Measurements from ENCODE around the gene ATOX1. TPM values are rescaled to one million over a fixed set of nuclear protein-coding genes. Genes with fewer than 3 reads are reported as not detected.

Gene ATOX1
- total and polyA plus RNA-seq, 2 of the 4 experiments (the other 2 are of a cell fraction) = 56.3 to 360 TPM

- no peak overlapping the region for H3K4me3 ChIP-seq (ENCODE audit: insufficient read depth, low read depth, low read length)
- ATAC-seq (ENCODE audit: low read depth) (no peak), DNase-seq (no peak)
- H2AK9ac ChIP-seq (replicated peaks; ENCODE audit: low read depth, low read length, poor library complexity) = no peak overlapping the region
- H4K91ac ChIP-seq (ENCODE audit: insufficient read depth, low read depth, low read length) = no peak overlapping the region
- H3K9me1 ChIP-seq (ENCODE audit: insufficient read depth, low read length) = peaks cover 3% of the 10 kb centered on the region
- peaks cover 33% of the 10 kb centered on the region for H4K20me1 ChIP-seq (ENCODE audit: insufficient read depth, low read length)
- H3K36me3 ChIP-seq (ENCODE audit: control insufficient read depth, insufficient read depth, low read length) = peaks cover 45% of the 10 kb centered on the region
- H3K14ac ChIP-seq (replicated peaks; ENCODE audit: low read depth, low read length) = no peak overlapping the region
- BruUV-seq (replicated peaks) = no TSS peak
- H3K9me3 ChIP-seq (ENCODE audit: control insufficient read depth, insufficient read depth, low read length) = no peaks in the 10 kb centered on the region
- no peak overlapping the region for H3K18ac ChIP-seq (ENCODE audit: low read depth, low read length)
- no peak overlapping the region for H2BK15ac ChIP-seq (ENCODE audit: low read depth, low read length)
- H3K4ac ChIP-seq (ENCODE audit: low read depth, low read length) = no peak overlapping the region
- no peak overlapping the region for H4K5ac ChIP-seq (ENCODE audit: low read depth, low read length)
- ChIA-PET CTCF (no interaction called here), POLR2A (ENCODE audit: unreplicated experiment) (interaction anchor here (0.6 kb wide), 1 partner anchor 401 kb away, joined by 3 read pairs; no protein-coding TSS in a partner anchor)
- no peak overlapping the region for H2AK5ac ChIP-seq (ENCODE audit: low read depth, low read length)
- peaks cover 1% of the 10 kb centered on the region; the same call in 1 of the 2 replicates for H3K4me1 ChIP-seq (ENCODE audit: control insufficient read depth, insufficient read depth, low read length)
- in situ Hi-C loops (cut with MboI; ENCODE audit: low sequenced_read_pairs) = no loop called here
- H3K4me2 ChIP-seq (ENCODE audit: low read depth, low read length) = no peak overlapping the region
- 100% methylated on average over 1 of the region's 2 CpGs; no CpG with 5 or more reads in 1 of the 2 experiments for WGBS, 2 experiments (ENCODE audit: extremely low coverage in 2 of 2, insufficient read length in 1 of 2)
- no peak overlapping the region for H4K8ac ChIP-seq (ENCODE audit: low read depth in 2 of 2, low read length in 2 of 2)
- TF ChIP-seq ELK1 (IDR thresholded peaks at IDR 0.05; ENCODE audit: borderline replicate concordance, low read depth, low read length) (no peak), FOS (IDR thresholded peaks at IDR 0.05; ENCODE audit: low read depth, low read length) (no peak), CEBPB (IDR thresholded peaks at IDR 0.05; ENCODE audit: low read depth, low read length) (no peak), BHLHE40 (IDR thresholded peaks at IDR 0.05; ENCODE audit: low read depth, low read length) (no peak), RCOR1 (IDR thresholded peaks at IDR 0.05; ENCODE audit: insufficient replicate concordance, low read length) (no peak), POLR2A (IDR thresholded peaks at IDR 0.05; ENCODE audit: low read depth, low read length) (no peak)
- intact Hi-C loops (cut with micrococcal nuclease) = no loop called here
- dilution Hi-C loops (cut with HindIII; ENCODE audit: low sequenced_read_pairs, unreplicated experiment) = no loop called here
- no peak overlapping the region for H2BK20ac ChIP-seq (ENCODE audit: low read depth, low read length)
- no peak overlapping the region for H2BK5ac ChIP-seq (ENCODE audit: low read depth, low read length, poor library complexity, severe bottlenecking)
- H3K27me3 ChIP-seq (ENCODE audit: control insufficient read depth, insufficient read depth, low read length) = no peaks in the 10 kb centered on the region
- no peak overlapping the region for H3K27ac ChIP-seq (ENCODE audit: insufficient read depth, low read length)
- no peak overlapping the region for H3K23ac ChIP-seq (ENCODE audit: low read depth, low read length)
- no peak overlapping the region for H2AFZ ChIP-seq (replicated peaks; ENCODE audit: low read length, poor library complexity)
- H3K9ac ChIP-seq (ENCODE audit: low read depth, low read length) = no peak overlapping the region
- H2BK120ac ChIP-seq (ENCODE audit: low read depth, low read length) = no peak overlapping the region
- H3K56ac ChIP-seq (ENCODE audit: extremely low read depth, insufficient read depth, low read length) = no peak overlapping the region
- H3K79me1 ChIP-seq (ENCODE audit: low read depth in 1 of 2, low read length in 2 of 2) = peaks cover 17 to 51% of the 10 kb centered on the region in 2 experiments
Measured at GRCh38 chr5:151800532-151800931, 42.1 kb upstream of the ATOX1 start.

Measured in IMR-90 (cell line).